Measurements from ENCODE around the gene PHF2. TPM values are rescaled to one million over a fixed set of nuclear protein-coding genes. Genes with fewer than 3 reads are reported as not detected.
A peak's percentile ranks its signal among the peaks of the same experiment; 100 is the strongest.

Gene PHF2
- total RNA-seq, 2 donors from 2014 or later = 23.3 to 27.6 TPM

DNA sequence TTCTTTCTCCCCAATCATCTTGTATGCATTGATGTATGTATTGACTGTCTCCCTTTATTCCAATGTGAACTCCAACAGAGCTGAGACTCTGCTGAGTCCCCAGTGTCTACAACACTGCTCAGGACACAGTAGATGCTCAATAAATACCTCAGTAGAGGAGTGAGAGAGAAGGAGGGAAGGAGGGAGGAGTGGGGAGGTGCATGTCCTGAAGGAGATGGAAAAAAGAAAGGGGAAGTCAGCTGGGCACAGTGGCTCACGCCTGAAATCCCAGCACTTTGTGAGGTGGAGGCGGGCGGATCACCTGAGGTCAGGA, 2.9 kb upstream of the PHF2 start:
- Mint-ChIP-seq H3K4me1 (ENCODE audit: low read depth) (peaks cover 21% of the 10 kb centered on the region), H3K36me3 (ENCODE audit: insufficient read depth in 2 of 2) (peaks cover 8% of the 10 kb centered on the region in 2 donors), H3K4me3 (no peak overlapping the region), H3K27ac (no peak overlapping the region), H3K27me3 (ENCODE audit: low read depth) (no peaks in the 10 kb centered on the region), H3K9me3 (peaks cover 0 to 6% of the 10 kb centered on the region in 2 donors)
- ATAC-seq (replicated peaks in 1 of 2) (no peak), DNase-seq (no peak)

DNA sequence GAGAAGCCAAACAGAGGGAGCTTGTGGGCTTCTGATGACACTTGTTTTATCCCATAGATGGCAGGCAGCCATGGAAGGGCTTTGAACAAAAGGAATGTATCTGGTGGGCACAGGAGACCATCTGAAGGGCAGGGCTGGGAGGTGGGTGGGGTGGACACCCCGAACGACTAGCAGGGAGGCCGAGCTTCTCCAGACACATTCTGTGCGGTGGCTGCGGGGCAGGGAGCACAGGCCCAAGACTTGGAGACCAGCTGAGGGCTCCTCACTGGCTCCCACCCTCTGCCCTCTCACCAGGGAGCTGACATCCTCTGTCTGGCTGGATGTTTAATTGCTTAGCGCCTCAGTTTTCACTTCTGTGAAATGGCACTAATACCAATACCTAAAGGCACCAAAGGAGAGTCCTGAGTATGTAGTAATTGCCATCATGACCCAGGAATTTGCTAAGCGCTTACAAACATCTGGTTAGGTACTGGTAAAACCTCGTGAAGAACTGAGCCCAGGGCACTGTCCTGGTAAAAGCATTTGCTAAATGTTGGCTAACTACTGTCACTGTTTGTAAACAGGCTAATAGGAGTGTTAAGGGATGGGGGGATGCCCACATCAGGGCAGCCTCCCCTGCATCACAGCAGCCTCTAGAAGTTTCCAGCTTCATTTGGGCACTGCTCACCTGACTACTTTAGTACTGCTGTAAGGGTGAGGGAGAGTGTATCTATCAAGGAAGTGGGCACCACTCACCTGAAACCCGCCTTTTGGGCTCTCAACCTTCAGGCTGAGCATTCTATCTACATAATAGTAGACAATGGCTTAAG, 2.1 kb upstream of the PHF2 start:
- peaks cover 0 to 6% of the 10 kb centered on the region in 2 donors for H3K9me3 Mint-ChIP-seq
- ATAC-seq (replicated peaks in 1 of 2) = no peak
- H3K27me3 Mint-ChIP-seq (ENCODE audit: low read depth) = no peaks in the 10 kb centered on the region
- no peak for DNase-seq
- H3K4me1 Mint-ChIP-seq (ENCODE audit: low read depth) = peaks cover 29% of the 10 kb centered on the region
- peak overlapping the region; percentile 57 for H3K27ac Mint-ChIP-seq
- peak overlapping the region; percentile 85 to 87 for H3K4me3 Mint-ChIP-seq
- H3K36me3 Mint-ChIP-seq (ENCODE audit: insufficient read depth in 2 of 2) = peaks cover 8% of the 10 kb centered on the region in 2 donors

DNA sequence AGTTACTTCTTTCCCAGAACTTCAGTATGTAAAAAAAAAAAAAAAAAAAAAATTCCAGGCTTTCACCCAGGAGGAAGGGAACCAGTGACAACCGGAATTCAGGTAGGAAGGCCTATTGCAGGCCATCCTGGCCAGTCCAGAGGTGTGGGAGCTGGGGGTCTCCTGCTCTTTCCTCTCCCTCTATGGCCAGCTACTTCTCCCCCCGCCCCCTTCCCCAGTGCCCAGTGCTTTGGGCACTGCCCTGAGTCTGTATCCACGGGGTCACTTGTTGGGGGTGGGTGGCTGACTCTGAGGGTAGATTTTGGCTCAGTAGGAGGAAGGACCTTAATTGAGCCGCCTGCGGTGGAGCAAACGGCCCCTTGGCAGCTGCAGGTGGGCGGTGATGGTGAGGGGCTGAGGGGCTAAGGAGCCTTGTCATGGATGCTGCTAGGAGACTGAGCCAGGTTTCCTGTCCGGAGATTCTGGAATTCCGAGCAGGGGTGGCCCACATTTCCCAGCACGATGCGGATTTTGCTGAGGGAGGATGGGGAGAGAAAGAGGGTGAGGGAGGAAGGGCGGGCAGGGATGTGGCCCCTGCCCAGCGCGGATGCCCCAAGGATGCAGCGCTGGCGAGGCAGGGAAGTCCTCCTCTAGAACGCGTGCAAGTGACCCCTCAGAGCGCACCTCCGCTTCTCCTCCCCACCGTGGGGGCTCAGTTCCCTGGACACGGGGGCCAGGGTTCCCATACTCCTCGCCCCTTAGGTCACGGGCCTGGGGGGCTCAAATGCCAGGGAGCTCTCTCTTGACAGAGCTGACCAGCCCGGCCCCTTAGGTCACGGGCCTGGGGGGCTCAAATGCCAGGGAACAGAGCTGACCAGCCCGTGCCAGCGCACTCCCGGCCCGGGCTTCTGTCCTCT, 1.2 kb upstream of the PHF2 start:
- Mint-ChIP-seq H3K27ac (peak overlapping the region; percentile 95), H3K9me3 (peaks cover 0 to 6% of the 10 kb centered on the region in 2 donors), H3K27me3 (ENCODE audit: low read depth) (no peaks in the 10 kb centered on the region), H3K4me3 (peak overlapping the region; percentile 85 to 87), H3K4me1 (ENCODE audit: low read depth) (peaks cover 33% of the 10 kb centered on the region), H3K36me3 (ENCODE audit: insufficient read depth in 2 of 2) (peaks cover 8% of the 10 kb centered on the region in 2 donors)
- DNase-seq (no peak), ATAC-seq (replicated peaks in 1 of 2) (no peak)

DNA sequence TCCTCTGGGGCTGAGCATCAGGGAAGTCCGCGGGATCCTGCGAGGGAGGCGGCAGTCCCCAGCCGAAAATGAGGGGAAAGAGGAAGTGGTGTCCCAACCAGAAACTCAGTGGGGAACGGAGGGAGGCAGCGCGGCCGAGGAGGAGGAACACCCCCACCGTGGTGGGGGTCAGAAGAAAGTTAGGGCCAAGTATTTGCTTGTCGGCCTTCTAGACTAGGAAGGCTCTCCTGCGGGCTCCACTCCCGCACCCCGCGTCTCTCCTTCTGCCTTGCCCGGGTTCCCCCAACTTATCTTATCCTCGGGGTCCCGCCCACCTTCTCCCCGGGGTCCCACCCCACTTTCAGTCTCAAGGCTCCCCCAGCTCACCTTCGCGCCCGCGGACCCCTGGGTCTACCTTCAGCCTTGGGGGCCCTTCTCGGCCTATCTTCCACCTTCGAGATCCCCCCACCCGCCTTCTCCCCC, 557 bp upstream of the PHF2 start:
- peak; percentile 44 to 51 for ATAC-seq (replicated peaks in 1 of 2)
- peak overlapping the region; percentile 95 for H3K27ac Mint-ChIP-seq

DNA sequence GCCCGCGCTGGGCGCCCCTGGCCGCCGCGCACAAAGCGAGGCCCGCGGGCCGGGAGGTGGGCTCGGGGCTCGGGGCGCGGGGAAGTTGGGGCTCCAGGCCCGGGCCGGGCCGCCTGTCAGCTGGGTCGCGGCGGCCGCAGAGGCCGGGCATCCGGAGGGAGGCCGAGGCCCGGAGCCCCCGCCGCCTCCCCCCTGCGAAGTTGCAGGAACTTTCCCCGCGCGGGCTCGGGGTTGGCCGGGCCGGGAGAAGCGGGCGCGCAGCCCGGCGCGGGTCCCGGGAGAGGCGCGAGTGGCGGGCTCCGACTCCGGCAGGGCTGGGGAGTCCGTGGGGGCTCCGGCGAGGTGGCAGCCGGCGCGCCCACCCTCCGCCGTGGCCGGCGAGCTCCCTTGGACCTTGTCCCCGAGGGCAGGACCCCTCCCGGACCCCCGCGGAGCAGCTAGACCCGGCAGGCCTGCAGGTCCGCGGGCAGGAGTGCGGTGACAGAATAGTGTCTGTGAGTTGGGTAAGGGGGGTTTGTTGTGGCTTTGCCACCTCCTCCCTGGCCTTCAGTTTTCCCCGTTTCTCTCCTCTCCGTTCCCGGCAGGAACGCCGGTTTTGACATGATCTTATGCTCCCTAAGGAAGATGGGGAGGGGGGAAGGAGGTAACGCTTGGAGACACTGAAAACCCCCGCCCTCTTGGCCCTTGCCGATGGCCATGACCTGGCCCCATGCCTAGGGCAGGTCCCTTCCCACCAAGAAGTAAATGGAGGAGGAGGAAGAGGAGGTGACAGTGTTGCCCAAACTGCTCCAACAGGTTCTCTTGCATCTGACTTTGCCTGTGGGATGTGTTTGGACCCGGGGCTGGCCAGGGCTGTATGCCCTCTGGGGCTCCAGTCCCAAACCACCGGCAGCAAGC, 942 bp downstream of the PHF2 start:
- peak in 1 of 2 donors; percentile 55 for DNase-seq
- peak in 1 of 2 donors; percentile 32 for ATAC-seq (replicated peaks in 1 of 2)
- H3K4me1 Mint-ChIP-seq (ENCODE audit: low read depth) = peaks cover 33% of the 10 kb centered on the region
- no peaks in the 10 kb centered on the region for H3K36me3 Mint-ChIP-seq (ENCODE audit: insufficient read depth in 2 of 2)
- H3K27ac Mint-ChIP-seq = peak overlapping the region; percentile 22
- H3K9me3 Mint-ChIP-seq = no peaks in the 10 kb centered on the region
- H3K27me3 Mint-ChIP-seq (ENCODE audit: low read depth) = no peaks in the 10 kb centered on the region
- H3K4me3 Mint-ChIP-seq = peak overlapping the region; percentile 82 to 87

More for the DNA sequence above, 557 bp upstream of the PHF2 start:
- peaks cover 33% of the 10 kb centered on the region for H3K4me1 Mint-ChIP-seq (ENCODE audit: low read depth)
- H3K9me3 Mint-ChIP-seq = peaks cover 0 to 2% of the 10 kb centered on the region in 2 donors
- no peaks in the 10 kb centered on the region for H3K27me3 Mint-ChIP-seq (ENCODE audit: low read depth)
- H3K36me3 Mint-ChIP-seq (ENCODE audit: insufficient read depth in 2 of 2) = peaks cover 3% of the 10 kb centered on the region in 2 donors
- DNase-seq = peak; percentile 60 to 62
- peak overlapping the region; percentile 85 to 87 for H3K4me3 Mint-ChIP-seq

DNA sequence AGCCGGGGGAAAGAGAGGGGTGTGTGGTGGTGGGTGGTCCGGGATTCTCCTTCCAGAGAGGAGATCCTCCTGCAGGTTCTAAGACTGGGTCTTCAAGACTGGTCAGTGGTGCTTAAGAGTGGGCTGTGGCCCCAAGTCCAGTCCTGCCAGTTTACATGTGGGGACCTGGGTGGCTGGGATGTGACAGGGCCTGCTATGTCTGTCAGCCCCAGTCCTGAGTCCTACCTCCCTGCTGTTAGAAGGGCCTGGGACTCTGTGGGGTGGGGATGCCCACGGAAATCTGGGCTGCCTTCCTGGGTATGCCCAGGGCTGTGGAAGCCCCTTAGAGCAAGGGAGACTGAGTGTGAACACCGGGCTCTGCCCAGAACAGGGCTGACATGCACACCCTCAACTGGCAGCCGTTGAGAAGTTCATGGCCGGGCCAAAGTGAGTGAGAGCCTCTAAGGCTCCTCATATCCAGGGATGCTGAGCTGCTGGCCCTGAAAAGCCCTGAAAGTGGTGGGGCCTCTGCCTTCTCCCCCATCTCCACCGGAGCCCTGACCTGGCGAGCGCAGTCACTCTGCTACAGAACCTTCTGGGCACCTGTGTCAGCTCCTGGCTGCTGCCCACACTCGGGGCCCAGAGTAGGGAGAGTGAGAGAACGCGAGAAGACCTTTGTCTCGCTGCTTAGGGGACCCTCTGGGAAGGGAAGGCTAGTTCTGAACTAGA, 1.7 kb downstream of the PHF2 start:
- H3K4me3 Mint-ChIP-seq = peak overlapping the region; percentile 82 to 87
- peak overlapping the region; percentile 22 for H3K27ac Mint-ChIP-seq
- ATAC-seq (replicated peaks in 1 of 2) (no peak), DNase-seq (no peak)
- H3K9me3 Mint-ChIP-seq = no peaks in the 10 kb centered on the region
- H3K27me3 Mint-ChIP-seq (ENCODE audit: low read depth) = no peaks in the 10 kb centered on the region
- peaks cover 33% of the 10 kb centered on the region for H3K4me1 Mint-ChIP-seq (ENCODE audit: low read depth)
- peaks cover 0 to 2% of the 10 kb centered on the region in 2 donors for H3K36me3 Mint-ChIP-seq (ENCODE audit: insufficient read depth in 2 of 2)

DNA sequence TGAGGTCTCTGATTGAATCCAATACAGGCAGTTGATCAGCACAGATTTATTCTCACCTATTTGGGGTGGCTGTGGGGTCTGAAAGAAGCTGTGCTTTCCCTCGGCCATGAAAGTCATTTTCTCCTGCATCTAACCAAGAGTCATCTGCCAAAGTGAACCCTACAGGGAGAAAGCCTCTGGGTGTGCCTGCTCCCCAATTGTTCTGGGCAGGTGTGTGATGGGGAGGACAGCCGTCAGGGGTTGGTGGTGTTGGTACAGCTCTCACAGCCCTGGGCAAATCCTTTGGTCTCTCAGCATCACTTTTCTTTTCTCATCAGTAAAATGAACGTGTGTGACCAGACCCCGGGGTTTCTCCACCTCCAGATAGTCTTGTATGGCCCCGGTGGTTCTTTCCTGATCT, 2.5 kb downstream of the PHF2 start:
- Mint-ChIP-seq H3K4me3 (peak overlapping the region; percentile 26 to 87), H3K4me1 (ENCODE audit: low read depth) (peaks cover 33% of the 10 kb centered on the region), H3K27ac (no peak overlapping the region)

DNA sequence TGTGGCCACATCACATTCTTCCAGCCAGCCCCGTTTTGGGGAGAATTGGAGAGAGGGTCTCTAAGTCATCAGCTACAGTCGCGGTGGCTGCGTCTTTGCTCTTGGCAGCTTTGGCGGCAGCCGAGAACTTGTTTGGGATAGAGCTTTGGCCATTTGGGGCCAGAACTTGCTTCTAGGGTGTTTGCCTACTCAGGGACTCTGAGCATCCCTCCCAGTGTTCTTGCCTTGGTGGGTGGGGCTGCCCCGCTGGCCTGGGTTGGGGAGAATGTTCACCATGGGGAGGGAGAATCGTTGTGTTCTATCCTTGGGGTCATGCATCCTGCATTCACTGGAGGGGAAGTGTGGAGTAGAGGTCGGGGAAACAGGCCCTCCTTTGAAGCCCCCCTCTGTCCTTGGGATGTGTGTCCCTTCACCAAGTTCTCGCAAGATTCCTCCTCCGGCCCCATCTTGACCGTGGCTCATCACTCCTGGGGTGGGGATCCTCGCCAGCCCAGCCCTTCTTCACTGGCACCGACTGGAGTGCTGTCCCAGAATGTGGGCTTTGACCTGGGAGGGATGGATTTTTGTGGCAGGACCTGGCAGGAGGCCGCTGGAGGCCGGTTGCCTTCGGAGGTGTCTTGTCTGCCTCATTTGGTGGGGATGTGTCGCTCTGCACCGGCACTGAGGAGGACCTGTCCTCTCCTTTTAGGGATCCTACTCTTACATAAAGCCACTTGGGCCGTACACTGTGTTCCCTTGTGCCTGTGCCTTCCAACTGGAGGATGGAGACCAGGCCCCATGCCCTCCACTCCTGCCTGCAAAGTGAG, 3.5 kb downstream of the PHF2 start:
- DNase-seq = no peak
- Mint-ChIP-seq H3K4me1 (ENCODE audit: low read depth) (peaks cover 38% of the 10 kb centered on the region), H3K9me3 (peaks cover 2 to 3% of the 10 kb centered on the region in 2 donors), H3K36me3 (ENCODE audit: insufficient read depth in 2 of 2) (peaks cover 4 to 13% of the 10 kb centered on the region in 2 donors), H3K4me3 (no peak overlapping the region), H3K27ac (peak overlapping the region; percentile 75), H3K27me3 (ENCODE audit: low read depth) (no peaks in the 10 kb centered on the region)
- ATAC-seq (replicated peaks in 1 of 2) = no peak

More for the DNA sequence above, 2.5 kb downstream of the PHF2 start:
- ATAC-seq (replicated peaks in 1 of 2) (no peak), DNase-seq (no peak)
- Mint-ChIP-seq H3K36me3 (ENCODE audit: insufficient read depth in 2 of 2) (peaks cover 0 to 2% of the 10 kb centered on the region in 2 donors), H3K9me3 (no peaks in the 10 kb centered on the region), H3K27me3 (ENCODE audit: low read depth) (no peaks in the 10 kb centered on the region)

DNA sequence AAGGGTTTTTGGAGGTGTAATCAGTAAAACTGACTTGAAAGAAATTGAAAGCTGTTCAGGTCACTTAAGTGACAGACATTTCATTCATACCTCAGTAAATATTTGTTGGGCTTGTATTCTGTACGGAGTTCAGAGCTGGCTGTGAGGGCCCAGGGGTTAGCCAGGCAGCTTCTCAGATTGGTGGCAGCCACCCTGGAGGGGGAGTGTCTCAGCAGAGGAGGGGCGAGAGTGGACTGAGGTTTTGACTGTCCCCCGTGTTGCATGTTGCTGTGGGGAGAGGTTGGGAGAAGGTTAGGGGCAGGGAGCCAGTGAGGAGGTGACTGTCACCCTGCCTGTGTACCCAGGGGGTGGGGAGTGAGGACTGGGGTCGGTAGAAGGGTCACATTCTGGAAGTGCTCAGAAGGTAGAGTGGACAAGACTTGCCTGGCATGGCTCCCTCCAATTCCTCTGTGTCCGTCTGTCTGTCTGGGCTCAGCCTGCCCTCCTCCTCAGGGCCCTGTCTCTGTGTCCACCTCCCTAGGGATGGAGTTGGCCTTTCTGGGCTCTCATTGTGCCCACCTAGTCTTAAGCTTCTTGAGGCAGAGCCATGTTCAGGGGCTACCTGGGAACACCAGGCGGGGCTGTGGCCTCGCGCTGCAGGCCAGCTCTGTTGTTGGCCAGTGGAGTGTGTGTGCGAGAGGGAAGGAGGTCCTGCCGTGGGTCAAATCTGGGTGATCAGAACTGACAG, 4.4 kb downstream of the PHF2 start:
- Mint-ChIP-seq H3K27me3 (ENCODE audit: low read depth) (no peaks in the 10 kb centered on the region), H3K36me3 (ENCODE audit: insufficient read depth in 2 of 2) (peaks cover 4 to 14% of the 10 kb centered on the region in 2 donors), H3K4me1 (ENCODE audit: low read depth) (peaks cover 30% of the 10 kb centered on the region), H3K4me3 (no peak overlapping the region), H3K9me3 (peaks cover 2 to 3% of the 10 kb centered on the region in 2 donors), H3K27ac (no peak overlapping the region)
- ATAC-seq (replicated peaks in 1 of 2) = no peak
- no peak for DNase-seq

DNA sequence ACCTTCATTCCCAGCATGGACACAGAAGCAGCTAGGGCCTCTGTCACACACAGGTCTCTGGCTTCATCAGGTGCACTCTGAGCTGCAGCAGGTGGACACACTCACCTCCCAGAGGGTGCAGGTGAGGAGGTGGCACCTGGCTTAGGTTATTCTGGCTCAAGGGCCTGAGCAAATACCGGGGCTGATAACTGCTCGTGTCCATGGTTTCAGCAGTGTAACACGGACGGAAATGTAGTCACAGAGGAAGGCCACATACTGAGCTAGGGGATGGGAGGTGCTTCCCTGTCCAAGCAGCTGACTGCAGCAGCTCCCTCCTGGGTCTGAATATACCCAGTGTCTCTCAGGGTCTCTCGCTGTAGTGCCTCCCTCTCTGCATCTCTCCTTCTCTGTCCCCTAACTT, 5.7 kb downstream of the PHF2 start:
- H3K27ac Mint-ChIP-seq = no peak overlapping the region
- DNase-seq (no peak), ATAC-seq (replicated peaks in 1 of 2) (no peak)
- H3K9me3 Mint-ChIP-seq = peaks cover 2 to 3% of the 10 kb centered on the region in 2 donors
- peaks cover 36% of the 10 kb centered on the region for H3K4me1 Mint-ChIP-seq (ENCODE audit: low read depth)
- H3K36me3 Mint-ChIP-seq (ENCODE audit: insufficient read depth in 2 of 2) = peaks cover 4 to 14% of the 10 kb centered on the region in 2 donors
- H3K4me3 Mint-ChIP-seq = no peak overlapping the region
- no peaks in the 10 kb centered on the region for H3K27me3 Mint-ChIP-seq (ENCODE audit: low read depth)

DNA sequence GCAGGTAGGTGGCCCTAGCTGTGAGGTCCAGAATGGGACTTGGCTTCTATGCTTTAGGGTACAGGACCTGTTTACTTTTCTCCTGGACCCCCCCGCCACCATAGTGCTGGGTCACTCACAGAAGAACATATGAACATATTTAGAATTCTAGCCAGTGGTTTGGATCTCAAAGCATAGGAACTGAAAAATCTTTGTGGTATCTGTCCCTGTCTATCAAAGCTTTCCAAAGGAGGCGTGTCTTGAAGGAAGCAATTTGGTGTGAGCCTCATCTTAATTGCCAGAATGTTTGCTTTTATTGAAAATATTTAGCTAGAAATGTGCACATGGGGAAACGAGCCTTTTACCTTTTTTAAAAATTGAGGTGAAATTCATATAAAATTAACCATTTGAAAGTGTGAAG, 6.2 kb downstream of the PHF2 start:
- Mint-ChIP-seq H3K4me3 (no peak overlapping the region), H3K4me1 (ENCODE audit: low read depth) (peaks cover 37% of the 10 kb centered on the region), H3K27ac (no peak overlapping the region), H3K36me3 (ENCODE audit: insufficient read depth in 2 of 2) (peaks cover 4 to 14% of the 10 kb centered on the region in 2 donors), H3K9me3 (peaks cover 2 to 3% of the 10 kb centered on the region in 2 donors), H3K27me3 (ENCODE audit: low read depth) (no peaks in the 10 kb centered on the region)
- no peak for DNase-seq
- ATAC-seq (replicated peaks in 1 of 2) = no peak
